Lung (tissue), 12 donors: ENCODE results near the gene RBM10. TPM values are rescaled to one million over a fixed set of nuclear protein-coding genes. Genes with fewer than 3 reads are reported as not detected.

Experiments
- ATAC-seq: fragments of 200-7000 bp; cut with Tn5 transposase; one replicate; pipeline ENCODE4 v1.9.1; 2020; ENCODE audit warnings: moderate number of reproducible peaks; ENCODE audit not compliant: insufficient read depth, low FRiP score
- DNase-seq, 3 donors: peaks; one replicate each; pipeline ENCODE4 v3.0.0-alpha.2; 2013 to 2017
- H3K27ac ChIP-seq, 2 donors: one replicate each; pipeline ENCODE4 v1.5.1; 2013; ENCODE audit warnings: mild to moderate bottlenecking in 2 of 2, moderate library complexity in 2 of 2, control low read depth in 1 of 2, inconsistent platforms in 1 of 2, low read depth in 1 of 2, low read length in 1 of 2
- H3K27me3 ChIP-seq, 3 donors: one replicate each; pipeline ENCODE4 v1.5.1; 2013; ENCODE audit warnings: low read length in 2 of 3; ENCODE audit not compliant: control insufficient read depth in 3 of 3, insufficient read depth in 3 of 3
- H3K36me3 ChIP-seq, 4 donors: one replicate each; pipeline ENCODE4 v1.5.1; 2013; ENCODE audit warnings: low read length in 4 of 4, mild to moderate bottlenecking in 1 of 4, moderate library complexity in 1 of 4; ENCODE audit not compliant: control insufficient read depth in 4 of 4, insufficient read depth in 4 of 4
- H3K4me1 ChIP-seq, 5 donors: one replicate each; pipeline ENCODE4 v1.5.1; 2013; ENCODE audit warnings: low read length in 5 of 5, mild to moderate bottlenecking in 2 of 5, moderate library complexity in 1 of 5; ENCODE audit not compliant: control insufficient read depth in 5 of 5, insufficient read depth in 5 of 5
- H3K4me3 ChIP-seq: one replicate; pipeline ENCODE4 v1.5.1; 2013; ENCODE audit warnings: mild to moderate bottlenecking, control low read depth, moderate library complexity
- H3K9ac ChIP-seq, 2 donors: one replicate each; pipeline ENCODE4 v1.5.1; 2013; ENCODE audit warnings: low read length in 2 of 2, control low read depth in 1 of 2; ENCODE audit not compliant: insufficient read depth in 1 of 2
- H3K9me3 ChIP-seq, 4 donors: one replicate each; pipeline ENCODE4 v1.5.1; 2013; ENCODE audit warnings: low read length in 3 of 4, mild to moderate bottlenecking in 1 of 4, moderate library complexity in 1 of 4; ENCODE audit not compliant: control insufficient read depth in 4 of 4, insufficient read depth in 3 of 4
- CTCF ChIP-seq: IDR thresholded peaks from 2 replicates; pipeline ENCODE4 v1.5.1; 2012; ENCODE audit warnings: mild to moderate bottlenecking; ENCODE audit errors: control extremely low read depth, extremely low read depth
- WGBS, 2 donors: extraction: QIAGEN DNeasy Blood & Tissue Kit; methylation state at CpG; one replicate each; pipeline ENCODE4 v1.1.7; 2013; 5-methylcytosine and 5-hydroxymethylcytosine counted together
- polyA plus RNA-seq, 2 donors: library from polyadenylated mRNA; stranded (reverse); fragments of 200-250 nt; gene quantifications; one replicate each; pipeline ENCODE4 v1.2.1, GENCODE V29; 2013
- total RNA-seq, 2 donors: library from RNA; depleted of rRNA in 1 of 2; stranded (reverse); fragments of >200 nt in 1 of 2; gene quantifications; one replicate each; pipeline ENCODE4 v1.2.1, GENCODE V29; 2014 to 2021
- donor health status: control.
- donor health status: control.
- donor health status: Bipolar disorder and iron deficiency.
- donor health status: healthy.
- donor health status: DM: yes; HTN: yes; CAD: no.

The RBM10 gene
- total and polyA plus RNA-seq, 4 donors, result 22.2 to 38.6 (median 30.5) TPM

GRCh38 chrX:47169726-47170515 is 24.9 kb downstream of the RBM10 start:
- Histone ChIP-seq H3K4me3 (no peak overlapping the region), H3K4me1 (no peaks in the 10 kb centered on the region), H3K36me3 (peaks cover 4 to 30% (median 5%) of the 10 kb centered on the region in 4 donors), H3K27me3 (peaks cover 0 to 11% (median 3%) of the 10 kb centered on the region in 3 donors), H3K9me3 (no peaks in the 10 kb centered on the region), H3K9ac (no peak overlapping the region), H3K27ac (no peak overlapping the region)
- 73 to 94% methylated on average over 11 to 13 of the region's 13 CpGs for WGBS, 2 donors
- ATAC-seq (no peak), DNase-seq (peak in 1 of 3 donors; percentile 28)
- no peak for TF ChIP-seq CTCF

GRCh38 chrX:47170861-47171692 is 26.1 kb downstream of the RBM10 start:
- no peak overlapping the region for H3K4me3 ChIP-seq
- ATAC-seq (no peak), DNase-seq (no peak)
- H3K9me3 ChIP-seq, result no peaks in the 10 kb centered on the region
- H3K27me3 ChIP-seq, result peaks cover 0 to 13% (median 3%) of the 10 kb centered on the region in 3 donors
- peaks cover 4 to 34% (median 8%) of the 10 kb centered on the region in 4 donors for H3K36me3 ChIP-seq
- TF ChIP-seq CTCF, result no peak
- H3K4me1 ChIP-seq, result no peaks in the 10 kb centered on the region
- no peak overlapping the region for H3K27ac ChIP-seq
- H3K9ac ChIP-seq, result no peak overlapping the region
- 89 to 96% methylated on average over 15 to 34 of the region's 34 CpGs for WGBS, 2 donors

GRCh38 chrX:47171996-47172395 is 27.0 kb downstream of the RBM10 start:
- Histone ChIP-seq H3K4me1 (no peaks in the 10 kb centered on the region), H3K27me3 (peaks cover 0 to 18% (median 3%) of the 10 kb centered on the region in 3 donors), H3K27ac (no peak overlapping the region), H3K36me3 (peaks cover 4 to 34% (median 12%) of the 10 kb centered on the region in 4 donors), H3K9ac (no peak overlapping the region), H3K9me3 (peaks cover 0 to 2% (median 0%) of the 10 kb centered on the region in 4 donors), H3K4me3 (no peak overlapping the region)
- TF ChIP-seq CTCF, result no peak
- DNase-seq (no peak), ATAC-seq (no peak)
- 81 to 100% methylated on average over 2 of the region's 2 CpGs for WGBS, 2 donors
